ENCODE measurements around the gene MIAT.
A peak's percentile ranks its signal among the peaks of the same experiment; 100 is the strongest.

The MIAT gene

GRCh38 chr22:26663374-26663923 lies 6.1 kb downstream of the MIAT start:
- Histone ChIP-seq H3K27me3 (peaks cover 2% of the 10 kb centered on the region), H3K4me3 (ENCODE audit: low read depth in 1 of 2, low read length in 1 of 2) (no peak overlapping the region), H3K9me3 (no peaks in the 10 kb centered on the region), H3K4me1 (ENCODE audit: control insufficient read depth in 1 of 2, insufficient read depth in 1 of 2, low read depth in 1 of 2, low read length in 1 of 2) (peaks cover 44% of the 10 kb centered on the region in 2 experiments), H3K27ac (no peak overlapping the region), H3K36me3 (no peaks in the 10 kb centered on the region)
- TF ChIP-seq, protein P1, sequence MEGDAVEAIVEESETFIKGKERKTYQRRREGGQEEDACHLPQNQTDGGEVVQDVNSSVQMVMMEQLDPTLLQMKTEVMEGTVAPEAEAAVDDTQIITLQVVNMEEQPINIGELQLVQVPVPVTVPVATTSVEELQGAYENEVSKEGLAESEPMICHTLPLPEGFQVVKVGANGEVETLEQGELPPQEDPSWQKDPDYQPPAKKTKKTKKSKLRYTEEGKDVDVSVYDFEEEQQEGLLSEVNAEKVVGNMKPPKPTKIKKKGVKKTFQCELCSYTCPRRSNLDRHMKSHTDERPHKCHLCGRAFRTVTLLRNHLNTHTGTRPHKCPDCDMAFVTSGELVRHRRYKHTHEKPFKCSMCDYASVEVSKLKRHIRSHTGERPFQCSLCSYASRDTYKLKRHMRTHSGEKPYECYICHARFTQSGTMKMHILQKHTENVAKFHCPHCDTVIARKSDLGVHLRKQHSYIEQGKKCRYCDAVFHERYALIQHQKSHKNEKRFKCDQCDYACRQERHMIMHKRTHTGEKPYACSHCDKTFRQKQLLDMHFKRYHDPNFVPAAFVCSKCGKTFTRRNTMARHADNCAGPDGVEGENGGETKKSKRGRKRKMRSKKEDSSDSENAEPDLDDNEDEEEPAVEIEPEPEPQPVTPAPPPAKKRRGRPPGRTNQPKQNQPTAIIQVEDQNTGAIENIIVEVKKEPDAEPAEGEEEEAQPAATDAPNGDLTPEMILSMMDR (IDR thresholded peaks at IDR 0.05) = no peak

GRCh38 chr22:26665813-26666231 lies 8.4 kb downstream of the MIAT start:
- H3K4me1 ChIP-seq (ENCODE audit: control insufficient read depth in 1 of 2, insufficient read depth in 1 of 2, low read depth in 1 of 2, low read length in 1 of 2) = peaks cover 44 to 46% of the 10 kb centered on the region in 2 experiments
- TF ChIP-seq, protein P1 (IDR thresholded peaks at IDR 0.05) = no peak
- no peaks in the 10 kb centered on the region for H3K36me3 ChIP-seq
- no peaks in the 10 kb centered on the region for H3K9me3 ChIP-seq
- no peak overlapping the region for H3K27ac ChIP-seq
- H3K27me3 ChIP-seq = no peaks in the 10 kb centered on the region
- no peak overlapping the region for H3K4me3 ChIP-seq (ENCODE audit: low read depth in 1 of 2, low read length in 1 of 2)

- no peaks in the 10 kb centered on the region for H3K27me3 ChIP-seq
- TF ChIP-seq, protein P1 (IDR thresholded peaks at IDR 0.05) = no peak
- H3K36me3 ChIP-seq = no peaks in the 10 kb centered on the region
Measured at GRCh38 chr22:26667140-26667539, 9.8 kb downstream of the MIAT start.

DNA sequence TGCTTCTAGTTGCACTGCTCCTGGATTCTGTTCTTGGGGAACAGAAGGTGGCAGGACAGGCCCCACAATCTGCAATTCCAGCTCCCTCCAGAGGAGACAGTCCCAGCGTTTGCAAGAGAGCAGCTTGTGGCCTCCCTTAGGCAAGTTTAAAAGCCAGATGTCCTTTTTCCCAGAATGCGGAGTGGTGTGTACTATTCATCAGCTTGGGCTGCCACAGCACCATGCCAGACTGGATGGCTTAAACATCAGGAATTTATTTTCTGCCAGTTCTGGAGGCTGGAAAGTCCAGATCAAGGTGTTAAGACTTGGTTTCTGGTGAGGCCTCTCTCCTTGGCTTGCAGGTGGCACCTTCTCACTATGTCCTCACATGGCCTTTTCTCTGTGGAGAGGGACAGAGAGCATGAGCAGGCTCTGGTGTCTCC lies 11.7 kb downstream of the MIAT start:
- Histone ChIP-seq H3K27me3 (no peaks in the 10 kb centered on the region), H3K27ac (no peak overlapping the region), H3K4me1 (ENCODE audit: control insufficient read depth in 1 of 2, insufficient read depth in 1 of 2, low read depth in 1 of 2, low read length in 1 of 2) (peaks cover 67% of the 10 kb centered on the region in 2 experiments), H3K36me3 (no peaks in the 10 kb centered on the region), H3K9me3 (no peaks in the 10 kb centered on the region), H3K4me3 (ENCODE audit: low read depth in 1 of 2, low read length in 1 of 2) (no peak overlapping the region)
- TF ChIP-seq, protein P1 (IDR thresholded peaks at IDR 0.05) = peak; percentile 30

More at GRCh38 chr22:26667140-26667539, 9.8 kb downstream of the MIAT start:
- H3K4me1 ChIP-seq (ENCODE audit: control insufficient read depth in 1 of 2, insufficient read depth in 1 of 2, low read depth in 1 of 2, low read length in 1 of 2) = peaks cover 48 to 51% of the 10 kb centered on the region in 2 experiments
- no peak overlapping the region for H3K4me3 ChIP-seq (ENCODE audit: low read depth in 1 of 2, low read length in 1 of 2)
- no peaks in the 10 kb centered on the region for H3K9me3 ChIP-seq
- no peak overlapping the region for H3K27ac ChIP-seq

DNA sequence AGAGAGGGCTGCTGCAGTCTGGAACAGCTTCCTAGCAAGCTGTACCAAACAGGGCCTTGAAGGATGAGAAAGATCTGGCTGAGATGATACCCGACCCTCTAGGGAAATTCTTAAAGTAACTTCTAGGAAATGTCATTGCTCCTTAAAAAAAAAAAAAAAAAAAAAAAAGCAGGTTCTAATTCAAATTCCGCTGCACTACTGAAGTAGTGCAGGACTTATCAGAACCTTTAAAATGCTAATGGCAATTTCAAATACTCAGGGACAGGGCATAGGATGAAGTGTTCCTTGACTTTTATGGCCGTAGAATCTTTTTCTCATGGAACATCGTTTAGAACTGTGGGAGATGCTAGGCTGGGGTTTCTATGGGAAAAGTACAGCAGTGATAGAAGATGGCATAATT lies 13.1 kb downstream of the MIAT start:
- TF ChIP-seq, protein P1 (IDR thresholded peaks at IDR 0.05) = no peak
- H3K27ac ChIP-seq = peak overlapping the region; percentile 97
- peaks cover 74 to 76% of the 10 kb centered on the region in 2 experiments for H3K4me1 ChIP-seq (ENCODE audit: control insufficient read depth in 1 of 2, insufficient read depth in 1 of 2, low read depth in 1 of 2, low read length in 1 of 2)
- no peaks in the 10 kb centered on the region for H3K27me3 ChIP-seq
- H3K4me3 ChIP-seq (ENCODE audit: low read depth in 1 of 2, low read length in 1 of 2) = no peak overlapping the region
- H3K36me3 ChIP-seq = no peaks in the 10 kb centered on the region
- H3K9me3 ChIP-seq = no peaks in the 10 kb centered on the region

All from neutrophil (primary cell).